Fibroblast of skin of scalp (primary cell): ENCODE measurements around the gene SPATA33.
"Not testable (repeated sequence)": the region's sequence is repeated elsewhere in the genome, so short reads cannot be mapped to it uniquely, and the experiment has no call there.

Experiments
- DNase-seq: peaks from one replicate; pipeline ENCODE4 v3.0.0-alpha.2; 2013

Gene SPATA33

GRCh38 chr16:89664238-89664637, 6.6 kb downstream of the SPATA33 start:
- DNase-seq: not testable (repeated sequence)

GRCh38 chr16:89667000-89667399, 9.4 kb downstream of the SPATA33 start:
- DNase-seq: peak; percentile 42

- DNase-seq: no peak
Measured at GRCh38 chr16:89667633-89668032, 10.0 kb downstream of the SPATA33 start.

GRCh38 chr16:89668790-89669158, 11.1 kb downstream of the SPATA33 start:
- DNase-seq: no peak

GRCh38 chr16:89669755-89670154, 12.1 kb downstream of the SPATA33 start:
- no peak for DNase-seq

- DNase-seq: no peak
Measured at GRCh38 chr16:89670496-89671431, 13.1 kb downstream of the SPATA33 start.

GRCh38 chr16:89671565-89671964, 13.9 kb downstream of the SPATA33 start:
- DNase-seq: not testable (repeated sequence)

GRCh38 chr16:89672177-89672941, 14.7 kb downstream of the SPATA33 start:
- DNase-seq: no peak

GRCh38 chr16:89678258-89678657, 20.6 kb downstream of the SPATA33 start:
- no peak for DNase-seq

- no peak for DNase-seq
Measured at GRCh38 chr16:89685916-89686315, 28.3 kb downstream of the SPATA33 start.

- DNase-seq: peak; percentile 89
Measured at GRCh38 chr16:89686520-89687091, 29.0 kb downstream of the SPATA33 start, which contains the start of gene CDK10. CDK10 (plus strand) TSS chr16:89686689; CDS start chr16:89686711, 22 bp downstream.

- DNase-seq: peak; percentile 33
Measured at GRCh38 chr16:89687092-89687940, 29.7 kb downstream of the SPATA33 start.

- no peak for DNase-seq
Measured at GRCh38 chr16:89688395-89688794, 30.8 kb downstream of the SPATA33 start.

GRCh38 chr16:89689142-89689541, 31.5 kb downstream of the SPATA33 start:
- no peak for DNase-seq

GRCh38 chr16:89689621-89690020, 32.0 kb downstream of the SPATA33 start:
- DNase-seq: not testable (repeated sequence)

- no peak for DNase-seq
Measured at GRCh38 chr16:89690392-89690901, 32.8 kb downstream of the SPATA33 start.

- no peak for DNase-seq
Measured at GRCh38 chr16:89691231-89691985, 33.8 kb downstream of the SPATA33 start.

- DNase-seq: no peak
Measured at GRCh38 chr16:89691986-89692569, 34.4 kb downstream of the SPATA33 start.

- no peak for DNase-seq
Measured at GRCh38 chr16:89693289-89693731, 35.7 kb downstream of the SPATA33 start.

- no peak for DNase-seq
Measured at GRCh38 chr16:89693931-89694783, 36.5 kb downstream of the SPATA33 start.
